Gastroesophageal sphincter (tissue), 4 donors: Measurements from ENCODE around the gene RAD51B. TPM values are rescaled to one million over a fixed set of nuclear protein-coding genes. Genes with fewer than 3 reads are reported as not detected.

ENCODE experiments used
- ATAC-seq: fragments of 150-250 bp; one replicate; pipeline ENCODE4 v1.9.1; 2016; ENCODE audit warnings: mild to moderate bottlenecking, moderate library complexity
- H3K27ac ChIP-seq, 4 donors: fragments of 200-600 bp; sonication (generic) in 3 of 4; 1 replicate in 3 of 4; 2 replicates in 1 of 4; pipeline ENCODE4 v1.5.1; 2016 to 2019
- H3K27me3 ChIP-seq: fragments of 200-600 bp; sonication (generic); one replicate; pipeline ENCODE4 v1.5.1; 2019
- H3K36me3 ChIP-seq, 2 donors: fragments of 200-600 bp; sonication (generic); one replicate each; pipeline ENCODE4 v1.5.1; 2019; ENCODE audit warnings: control low read depth in 1 of 2
- H3K4me1 ChIP-seq, 3 donors: fragments of 200-600 bp; sonication (generic); 1 replicate in 2 of 3; 2 replicates in 1 of 3; pipeline ENCODE4 v1.5.1; 2016 to 2019; ENCODE audit warnings: control low read depth in 2 of 3
- H3K4me3 ChIP-seq, 2 donors: fragments of 200-600 bp; sonication (generic); one replicate each; pipeline ENCODE4 v1.5.1; 2019; ENCODE audit warnings: mild to moderate bottlenecking in 1 of 2, moderate library complexity in 1 of 2
- H3K9me3 ChIP-seq, 3 donors: fragments of 200-600 bp; sonication (generic); one replicate each; pipeline ENCODE4 v1.5.1; 2017 to 2019; ENCODE audit warnings: control low read depth in 2 of 3
- EP300 ChIP-seq: sonication (generic); formaldehyde crosslinking; IDR thresholded peaks from one replicate; pipeline ENCODE4 v1.6.1; 2017; ENCODE audit warnings: antibody characterized with exemption, mild to moderate bottlenecking
- POLR2A ChIP-seq, 2 donors: fragments of 450-650 bp; IDR thresholded peaks; one replicate each; pipeline ENCODE4 v1.6.1; 2017; ENCODE audit warnings: antibody characterized with exemption in 2 of 2, mild to moderate bottlenecking in 2 of 2, moderate library complexity in 1 of 2
- POLR2AphosphoS5 ChIP-seq: sonication (generic); formaldehyde crosslinking; IDR thresholded peaks from one replicate; pipeline ENCODE4 v1.6.1; 2017; ENCODE audit warnings: antibody characterized with exemption
- WGBS, 2 donors: methylation state at CpG; one replicate each; pipeline ENCODE4 v1.1.5; 2018; ENCODE audit warnings: low coverage in 1 of 2; 5-methylcytosine and 5-hydroxymethylcytosine counted together
- total RNA-seq, 4 donors: library from RNA; depleted of rRNA; stranded (reverse); fragments of >200 nt; gene quantifications; one replicate each; pipeline ENCODE4 v1.1.0, GENCODE V29; 2016
- TF ChIP-seq, protein P1 (sequence below), 4 experiments: fragments of 200-600 bp in 2 of 4; fragments of 450-650 bp in 2 of 4; sonication (generic) in 1 of 4; IDR thresholded peaks; one replicate each; pipeline ENCODE4 v1.5.1; 2017 to 2019; ENCODE audit warnings: antibody characterized with exemption in 4 of 4, mild to moderate bottlenecking in 2 of 4, moderate library complexity in 2 of 4

RAD51B gene
- total RNA-seq, 4 donors from 2014 or later, result 5.1 to 7.0 (median 6.0) TPM

DNA sequence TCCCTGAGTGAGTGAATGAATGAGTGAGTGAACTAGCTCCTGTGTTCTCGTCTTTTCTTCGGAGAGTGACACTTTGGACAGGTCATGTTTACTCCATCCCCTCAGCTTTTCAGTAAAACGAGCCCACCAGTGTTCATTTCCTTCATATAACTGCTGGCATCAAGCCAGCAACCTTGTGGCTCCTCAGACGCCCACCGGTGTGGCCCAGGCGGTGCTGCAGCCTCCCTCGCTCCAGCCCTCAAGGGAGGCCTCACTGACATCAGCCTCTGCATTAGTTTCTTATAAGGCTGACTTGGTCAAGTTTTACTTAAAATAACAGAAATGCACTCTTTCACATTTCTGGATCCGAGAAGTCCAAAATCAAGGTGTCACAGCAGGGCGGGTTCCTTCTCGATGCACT, 785.2 kb downstream of the RAD51B start:
- H3K4me1 ChIP-seq, result peaks cover 0 to 39% (median 14%) of the 10 kb centered on the region in 3 donors
- no peak for TF ChIP-seq POLR2A (IDR thresholded peaks at IDR 0.05)
- TF ChIP-seq, protein P1, sequence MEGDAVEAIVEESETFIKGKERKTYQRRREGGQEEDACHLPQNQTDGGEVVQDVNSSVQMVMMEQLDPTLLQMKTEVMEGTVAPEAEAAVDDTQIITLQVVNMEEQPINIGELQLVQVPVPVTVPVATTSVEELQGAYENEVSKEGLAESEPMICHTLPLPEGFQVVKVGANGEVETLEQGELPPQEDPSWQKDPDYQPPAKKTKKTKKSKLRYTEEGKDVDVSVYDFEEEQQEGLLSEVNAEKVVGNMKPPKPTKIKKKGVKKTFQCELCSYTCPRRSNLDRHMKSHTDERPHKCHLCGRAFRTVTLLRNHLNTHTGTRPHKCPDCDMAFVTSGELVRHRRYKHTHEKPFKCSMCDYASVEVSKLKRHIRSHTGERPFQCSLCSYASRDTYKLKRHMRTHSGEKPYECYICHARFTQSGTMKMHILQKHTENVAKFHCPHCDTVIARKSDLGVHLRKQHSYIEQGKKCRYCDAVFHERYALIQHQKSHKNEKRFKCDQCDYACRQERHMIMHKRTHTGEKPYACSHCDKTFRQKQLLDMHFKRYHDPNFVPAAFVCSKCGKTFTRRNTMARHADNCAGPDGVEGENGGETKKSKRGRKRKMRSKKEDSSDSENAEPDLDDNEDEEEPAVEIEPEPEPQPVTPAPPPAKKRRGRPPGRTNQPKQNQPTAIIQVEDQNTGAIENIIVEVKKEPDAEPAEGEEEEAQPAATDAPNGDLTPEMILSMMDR (IDR thresholded peaks at IDR 0.05), result no peak
- no peak for TF ChIP-seq POLR2AphosphoS5
- TF ChIP-seq EP300, result no peak
- no peaks in the 10 kb centered on the region for H3K27me3 ChIP-seq
- ATAC-seq, result no peak
- WGBS, 2 donors, result 70 to 85% methylated on average over 4 to 9 of the region's 10 CpGs
- no peak overlapping the region for H3K27ac ChIP-seq
- H3K36me3 ChIP-seq, result no peaks in the 10 kb centered on the region
- H3K4me3 ChIP-seq, result no peak overlapping the region
- no peaks in the 10 kb centered on the region for H3K9me3 ChIP-seq

- TF ChIP-seq POLR2AphosphoS5 (no peak), POLR2A (IDR thresholded peaks at IDR 0.05) (no peak), EP300 (no peak)
- TF ChIP-seq, protein P1 (IDR thresholded peaks at IDR 0.05), result no peak
- Histone ChIP-seq H3K4me3 (no peak overlapping the region), H3K27ac (peak overlapping the region in 1 of 4 donors; percentile 77), H3K27me3 (no peaks in the 10 kb centered on the region), H3K9me3 (no peaks in the 10 kb centered on the region), H3K36me3 (no peaks in the 10 kb centered on the region), H3K4me1 (peaks cover 0 to 39% (median 14%) of the 10 kb centered on the region in 3 donors)
- no peak for ATAC-seq
- WGBS, 2 donors, result 60 to 71% methylated on average over 1 to 2 of the region's 3 CpGs
Observed at GRCh38 chr14:68606176-68606575, 786.6 kb downstream of the RAD51B start.

DNA sequence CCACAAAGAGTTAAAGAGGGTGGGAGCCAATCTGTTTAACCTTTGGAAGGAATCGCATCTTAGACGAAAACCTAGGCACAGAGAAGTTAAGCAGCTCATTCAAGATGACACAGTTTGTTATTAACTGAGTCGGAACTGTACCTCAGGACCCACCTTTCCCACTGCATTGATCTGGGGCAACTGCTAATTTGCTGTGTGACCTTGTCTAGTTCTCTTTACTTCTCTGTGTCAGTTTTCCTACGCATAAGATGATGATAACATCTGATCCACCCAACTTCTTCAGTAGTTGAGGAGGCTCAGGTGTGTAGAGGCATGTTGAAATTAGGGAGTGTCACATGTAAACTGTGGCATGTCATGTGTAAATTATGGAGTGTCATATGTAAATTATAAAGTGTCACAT, 787.1 kb downstream of the RAD51B start:
- Histone ChIP-seq H3K27ac (peak overlapping the region in 3 of 4 donors; percentile 72 to 78 (median 77)), H3K4me1 (peaks cover 0 to 43% (median 16%) of the 10 kb centered on the region in 3 donors), H3K9me3 (no peaks in the 10 kb centered on the region), H3K27me3 (no peaks in the 10 kb centered on the region), H3K36me3 (no peaks in the 10 kb centered on the region), H3K4me3 (no peak overlapping the region)
- TF ChIP-seq, protein P1 (IDR thresholded peaks at IDR 0.05), result no peak
- TF ChIP-seq POLR2A (IDR thresholded peaks at IDR 0.05), result no peak
- no peak for TF ChIP-seq POLR2AphosphoS5
- TF ChIP-seq EP300, result no peak
- WGBS, 2 donors, result 82 to 95% methylated on average over 3 to 4 of the region's 4 CpGs
- no peak for ATAC-seq

GRCh38 chr14:68607081-68607866, 787.7 kb downstream of the RAD51B start:
- TF ChIP-seq POLR2AphosphoS5 (no peak), EP300 (no peak), POLR2A (IDR thresholded peaks at IDR 0.05) (no peak)
- TF ChIP-seq, protein P1 (IDR thresholded peaks at IDR 0.05), result no peak
- H3K4me3 ChIP-seq, result no peak overlapping the region
- peak; percentile 54 for ATAC-seq
- H3K36me3 ChIP-seq, result no peaks in the 10 kb centered on the region
- no peaks in the 10 kb centered on the region for H3K27me3 ChIP-seq
- peaks cover 0 to 50% (median 22%) of the 10 kb centered on the region in 3 donors for H3K4me1 ChIP-seq
- no peaks in the 10 kb centered on the region for H3K9me3 ChIP-seq
- peak overlapping the region; percentile 0 to 78 (median 74) for H3K27ac ChIP-seq
- 28 to 45% methylated on average over 5 to 12 of the region's 17 CpGs for WGBS, 2 donors
